ENCODE measurements around the gene ST6GALNAC5.
"Not testable (repeated sequence)": the region's sequence is repeated elsewhere in the genome, so short reads cannot be mapped to it uniquely, and the experiment has no call there.

The ST6GALNAC5 gene

DNA sequence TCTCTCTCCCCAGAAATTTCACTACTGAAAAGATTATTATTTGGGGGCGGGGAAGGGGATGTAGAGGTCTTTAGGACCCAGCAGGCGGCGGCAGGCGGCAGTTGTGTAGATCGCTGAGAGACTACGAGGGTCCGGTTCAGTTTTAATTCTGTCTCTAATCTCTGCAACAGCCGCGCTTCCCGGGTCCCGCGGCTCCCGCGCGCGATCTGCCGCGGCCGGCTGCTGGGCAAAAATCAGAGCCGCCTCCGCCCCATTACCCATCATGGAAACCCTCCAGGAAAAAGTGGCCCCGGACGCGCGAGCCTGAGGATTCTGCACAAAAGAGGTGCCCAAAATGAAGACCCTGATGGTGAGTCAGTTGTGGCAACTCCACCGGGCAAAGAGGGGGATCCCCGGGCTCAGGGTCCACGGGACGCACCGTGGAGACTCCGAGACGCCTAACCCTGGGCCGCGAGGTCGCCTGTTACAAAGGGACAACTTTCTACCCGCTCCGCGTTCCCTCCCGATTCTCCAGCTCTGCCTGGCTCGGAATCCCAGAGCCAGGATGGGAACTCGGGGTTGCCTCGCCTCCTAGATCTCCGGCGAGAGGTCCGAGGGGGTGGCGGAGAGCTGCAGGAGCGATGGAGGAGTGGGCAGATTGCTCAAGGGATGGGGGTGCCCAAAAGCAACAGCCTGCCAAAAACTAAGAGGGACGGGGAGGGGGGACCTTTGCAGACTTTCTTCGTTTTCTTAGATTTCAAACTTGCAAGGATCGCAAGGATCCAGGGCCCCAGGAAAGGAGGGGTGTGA, at the start of gene ST6GALNAC5:
TSS of gene ST6GALNAC5 (plus strand) at position 139 of the 789 bp plus-strand sequence.
- no peak for DNase-seq (ENCODE audit: low read depth)

DNA sequence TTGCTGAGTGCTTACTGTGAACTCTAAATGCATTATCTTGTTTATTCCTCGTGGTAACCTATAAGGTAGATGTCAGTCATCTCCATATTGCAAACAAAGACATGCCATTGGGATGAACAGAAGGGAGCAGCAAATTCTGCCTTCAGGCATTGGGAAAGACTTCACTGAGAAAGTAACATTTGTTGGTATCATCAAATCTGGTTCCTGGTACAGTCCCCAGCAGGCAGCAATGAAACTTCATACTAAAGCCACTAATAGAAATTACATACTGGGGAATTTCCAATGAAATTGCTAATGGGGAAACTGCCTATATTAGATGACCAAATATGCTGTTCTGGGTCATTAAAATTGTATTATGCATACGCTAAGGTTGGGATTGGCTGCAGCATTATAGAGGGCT, 47.3 kb upstream of the ST6GALNAC5 start:
- no peak for DNase-seq (ENCODE audit: low read depth)

DNA sequence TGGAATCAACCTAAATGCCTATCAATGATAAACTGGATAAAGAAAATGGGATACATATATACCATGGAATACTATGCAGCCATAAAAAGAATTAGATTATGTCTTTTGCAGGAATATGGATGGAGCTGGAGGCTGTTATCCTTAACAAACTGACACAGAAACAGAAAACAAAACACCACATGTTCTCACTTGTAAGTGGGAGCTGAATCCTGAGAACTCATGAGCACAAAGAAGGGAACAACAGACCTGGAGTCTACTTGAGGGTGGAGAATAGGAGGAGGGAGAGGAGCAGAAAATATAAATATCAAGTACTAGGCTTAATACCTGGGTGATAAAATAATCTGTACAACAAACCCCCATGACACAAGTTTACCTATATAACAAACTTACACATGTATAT, 44.3 kb upstream of the ST6GALNAC5 start:
- not testable (repeated sequence) for DNase-seq (ENCODE audit: low read depth)

DNA sequence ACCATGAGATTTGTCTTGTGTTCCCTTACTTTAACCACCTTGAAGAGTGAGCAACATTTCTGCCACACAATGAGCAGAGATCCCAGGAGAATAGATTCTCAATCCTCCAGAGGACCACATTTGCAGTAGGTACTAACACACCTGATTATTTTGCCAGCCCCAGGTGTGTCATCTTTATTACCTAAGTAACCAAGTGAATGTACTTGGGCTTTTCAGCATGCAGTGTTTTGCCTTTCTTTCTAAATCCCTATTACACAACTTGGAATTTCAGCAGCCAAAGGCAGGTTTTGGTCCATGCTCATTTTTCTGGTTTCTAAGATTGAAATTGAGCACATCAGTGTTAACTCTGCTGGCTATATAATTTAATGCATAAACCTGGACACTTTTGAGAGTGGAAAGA, 43.2 kb upstream of the ST6GALNAC5 start:
- DNase-seq (ENCODE audit: low read depth) = no peak

DNA sequence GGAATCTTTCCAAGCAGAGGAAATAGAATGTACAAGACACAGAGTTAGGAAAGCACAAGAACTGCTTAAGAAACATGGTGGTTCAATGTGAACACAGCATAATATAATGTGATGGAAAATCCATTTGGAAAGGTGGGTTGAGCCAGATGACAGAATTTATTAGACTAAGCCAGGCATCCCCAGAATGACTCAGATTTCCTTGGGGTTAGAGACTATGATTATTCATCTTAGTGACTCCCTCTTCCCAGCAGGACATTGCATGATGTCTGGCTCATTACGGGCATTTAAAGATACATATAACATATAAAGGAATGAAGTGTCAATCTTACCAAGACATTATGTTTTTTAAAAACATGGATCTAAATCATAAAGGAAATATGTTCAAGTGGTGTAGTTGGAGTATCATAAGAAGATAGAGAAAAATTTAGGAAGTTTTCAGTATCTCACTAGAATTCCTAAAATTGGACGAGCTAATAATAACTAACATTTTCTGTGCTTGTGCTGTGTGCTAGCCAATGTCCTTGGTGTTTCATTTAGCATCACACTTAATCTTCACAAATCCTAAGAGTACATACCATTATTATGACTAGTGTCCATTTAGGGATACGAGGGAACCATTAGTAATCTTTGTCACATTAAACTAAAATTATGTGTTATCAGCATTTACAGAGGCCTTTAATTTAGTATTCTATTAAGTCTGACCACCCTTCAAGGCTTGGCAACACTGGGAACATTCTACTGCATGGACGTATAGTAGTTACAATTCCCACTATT, 41.0 kb upstream of the ST6GALNAC5 start:
- peak; percentile 19 for DNase-seq (ENCODE audit: low read depth)

DNA sequence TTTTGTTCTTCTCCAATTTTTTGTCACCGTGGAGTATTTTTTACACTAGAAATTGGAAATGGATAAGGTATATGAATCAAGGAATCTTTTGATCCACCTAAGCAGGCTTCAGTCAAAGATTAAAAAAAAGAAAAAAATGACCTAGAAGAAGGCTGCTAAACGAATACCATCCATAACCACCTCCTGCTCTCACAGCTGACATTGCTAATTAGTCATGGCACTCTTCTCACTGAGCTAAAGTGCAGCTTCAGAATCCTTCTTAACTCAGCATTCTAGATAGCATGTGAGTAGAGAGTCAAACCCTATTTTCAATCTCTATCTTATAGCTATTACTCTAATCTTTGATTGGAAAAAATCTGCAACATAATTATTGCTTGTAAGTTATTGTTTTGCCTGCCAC, 40.2 kb upstream of the ST6GALNAC5 start:
- DNase-seq (ENCODE audit: low read depth) = no peak

DNA sequence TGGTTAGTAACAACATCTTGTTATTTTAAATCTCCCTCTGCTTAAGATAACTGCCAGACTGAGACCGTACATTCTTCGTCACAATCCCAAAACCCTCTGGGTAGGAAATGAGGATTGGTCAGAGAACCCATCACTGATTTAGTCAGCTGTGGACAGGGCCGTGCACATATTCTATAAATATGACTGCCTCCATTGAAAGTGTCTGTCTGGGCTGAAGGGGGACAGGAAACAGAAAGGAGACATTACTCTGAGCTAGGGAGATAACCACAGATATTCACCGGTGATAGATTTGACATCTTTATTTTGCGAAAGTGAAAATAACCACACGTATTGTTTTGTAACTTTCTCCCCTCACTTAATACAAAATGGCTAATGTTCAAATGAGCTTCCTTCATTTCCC, 36.9 kb upstream of the ST6GALNAC5 start:
- DNase-seq (ENCODE audit: low read depth) = no peak

DNA sequence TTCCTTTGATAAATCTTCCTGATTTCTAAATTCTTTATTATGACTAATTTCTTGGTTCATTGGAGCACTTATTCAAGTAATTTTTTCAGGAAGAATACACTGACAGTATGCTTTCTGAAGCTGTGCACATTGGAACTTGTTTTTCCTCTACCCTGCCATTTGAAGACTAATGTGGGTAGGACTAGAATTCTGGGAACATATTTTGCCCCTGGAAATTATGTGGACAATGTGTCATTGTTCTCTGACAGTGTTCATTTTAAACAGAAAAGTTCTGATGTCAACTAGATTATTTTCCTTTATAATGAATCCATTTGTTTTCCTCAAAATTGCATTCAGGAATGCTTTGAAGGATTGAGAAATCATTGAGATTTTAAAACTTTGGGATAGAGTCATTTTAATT, 34.8 kb upstream of the ST6GALNAC5 start:
- DNase-seq (ENCODE audit: low read depth) = no peak

DNA sequence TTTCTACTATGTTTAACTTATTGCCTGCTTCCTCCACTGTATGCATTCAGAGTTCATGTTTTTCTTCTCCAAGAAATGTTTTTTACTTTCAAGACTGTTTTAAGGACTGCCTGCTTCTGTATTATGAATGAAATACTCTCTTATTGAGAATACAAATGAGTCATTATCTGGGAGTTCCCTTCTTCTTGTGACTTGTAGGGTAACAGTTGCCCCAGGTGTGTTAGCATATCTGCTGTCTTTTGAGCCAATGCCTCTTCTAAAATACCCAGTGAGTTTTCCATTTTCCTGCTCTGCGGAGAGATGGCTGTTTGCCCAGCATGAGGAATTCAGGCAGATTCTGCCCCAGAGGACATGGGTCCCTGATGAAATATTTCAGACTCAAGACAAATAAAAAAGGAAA, 34.1 kb upstream of the ST6GALNAC5 start:
- no peak for DNase-seq (ENCODE audit: low read depth)

DNA sequence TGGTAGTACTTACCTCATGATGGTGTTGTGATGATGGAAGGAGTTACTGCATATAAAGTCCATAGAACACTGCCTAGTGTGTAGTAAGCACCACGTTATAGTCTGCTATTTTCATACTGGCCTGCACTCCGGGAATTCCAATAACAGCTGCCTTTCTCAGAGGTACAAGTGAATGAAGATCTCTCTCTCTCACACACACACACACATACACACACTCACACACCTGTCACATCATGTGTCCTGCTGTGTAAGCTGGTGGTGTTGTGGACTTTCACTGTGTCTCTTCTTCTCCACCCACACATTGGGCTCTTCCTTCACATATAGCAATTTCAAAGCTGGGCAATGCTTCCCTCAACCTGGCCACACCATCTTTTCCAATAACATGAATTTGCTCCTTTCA, 33.4 kb upstream of the ST6GALNAC5 start:
- no peak for DNase-seq (ENCODE audit: low read depth)

DNA sequence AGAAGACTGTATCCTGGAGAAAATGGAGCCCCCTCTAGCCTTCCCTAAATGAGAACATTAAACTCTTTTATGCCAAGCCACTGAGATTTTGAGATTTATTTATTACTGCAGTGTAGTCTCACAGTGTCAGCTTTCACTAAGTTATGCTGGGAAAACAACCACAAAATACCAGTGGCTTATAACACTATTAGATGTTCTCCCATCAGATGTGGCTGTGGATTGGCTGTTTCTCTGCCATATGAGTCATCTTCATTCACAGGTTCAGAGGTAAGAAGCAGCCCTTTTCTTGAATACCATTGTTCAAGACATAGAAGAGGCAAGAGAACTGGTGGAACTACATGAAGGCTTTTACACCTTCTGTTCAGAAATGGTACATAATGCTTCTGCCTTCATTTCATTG, 32.1 kb upstream of the ST6GALNAC5 start:
- peak; percentile 23 for DNase-seq (ENCODE audit: low read depth)

DNA sequence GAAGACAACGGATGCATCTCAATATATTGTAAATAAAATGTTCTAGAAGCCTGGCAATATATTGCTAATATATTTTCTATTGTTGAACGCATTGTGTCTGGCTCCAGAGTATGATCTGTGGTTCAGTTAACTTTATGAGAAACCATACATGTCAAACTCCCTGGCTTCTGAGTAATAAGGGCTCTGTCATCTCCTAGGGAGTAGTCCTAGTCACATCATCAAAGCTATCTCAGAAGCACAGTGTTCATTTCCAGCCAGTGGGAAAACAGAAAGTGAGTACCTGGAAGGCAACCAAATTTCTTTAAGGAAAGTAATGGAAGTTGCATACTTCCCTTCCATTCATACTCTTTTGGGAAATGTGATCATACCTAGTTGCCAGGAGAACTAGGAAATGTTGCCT, 27.0 kb upstream of the ST6GALNAC5 start:
- DNase-seq (ENCODE audit: low read depth) = no peak

DNA sequence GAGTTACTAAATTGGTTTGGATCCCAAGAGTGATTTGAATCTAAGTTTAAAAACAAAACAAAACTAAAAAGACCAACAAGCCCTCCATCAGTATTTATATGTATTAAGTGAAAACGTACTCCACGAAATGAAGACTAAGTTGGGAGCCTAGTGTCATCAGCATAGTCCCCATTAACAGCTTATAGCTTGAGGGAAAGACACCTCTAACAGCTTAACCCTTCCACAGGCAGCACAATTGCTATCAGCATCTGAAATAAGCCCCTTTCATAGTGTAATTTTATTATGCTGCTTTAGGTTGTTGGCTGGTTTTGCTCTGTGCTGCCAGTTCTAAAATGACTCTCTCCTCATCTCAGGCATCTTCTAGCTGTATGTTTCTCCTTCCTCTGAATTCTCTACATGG, 25.8 kb upstream of the ST6GALNAC5 start:
- DNase-seq (ENCODE audit: low read depth) = no peak

DNA sequence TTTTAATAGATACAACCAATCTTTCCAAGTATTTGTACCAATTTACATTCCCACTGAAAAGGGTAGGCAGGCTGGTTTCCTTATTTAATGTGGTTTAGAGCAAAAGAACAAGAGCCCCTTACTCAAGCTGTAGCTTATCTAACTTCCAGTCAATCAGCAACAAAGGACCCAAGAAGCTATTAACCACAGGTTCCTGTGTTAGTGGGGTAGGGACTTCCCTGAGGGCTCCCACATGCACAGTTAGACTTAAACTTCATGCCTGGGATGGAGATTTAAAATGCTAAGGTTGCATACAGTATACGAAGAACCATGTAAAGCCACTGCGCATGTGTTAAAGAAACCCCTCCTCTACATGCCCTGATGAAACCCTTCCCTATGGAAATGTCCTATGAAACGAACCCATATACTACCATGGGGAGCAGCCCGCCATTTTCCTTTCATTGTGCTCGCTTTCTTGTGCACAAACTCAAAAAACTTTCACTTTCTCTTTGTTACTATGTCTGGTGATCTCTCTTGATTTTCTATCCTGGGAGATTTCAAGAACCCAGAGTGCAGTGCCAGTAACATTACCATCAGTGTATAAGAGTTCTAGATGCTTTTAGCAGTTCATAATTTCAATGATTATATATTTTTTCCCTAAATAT, 23.3 kb upstream of the ST6GALNAC5 start:
- DNase-seq (ENCODE audit: low read depth) = no peak

DNA sequence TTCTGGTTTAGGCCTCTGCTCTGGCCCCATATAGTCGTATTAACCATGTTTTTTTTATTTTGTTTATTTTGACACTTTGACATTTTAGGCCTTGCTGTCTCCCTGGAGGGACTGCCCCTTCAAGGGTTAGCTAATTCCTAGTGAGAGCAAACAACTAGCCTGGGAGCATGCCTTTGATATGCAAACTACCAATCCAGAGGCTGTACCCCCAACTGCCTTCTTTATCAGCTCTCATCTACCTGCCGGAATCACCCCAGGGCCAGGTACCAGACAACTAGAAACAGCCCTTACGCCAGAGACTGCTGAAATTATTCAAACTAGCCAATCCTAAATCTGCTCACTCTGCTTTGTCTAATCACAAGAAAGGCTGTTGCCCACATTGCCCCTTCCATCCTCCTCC, 13.0 kb upstream of the ST6GALNAC5 start:
- no peak for DNase-seq (ENCODE audit: low read depth)

DNA sequence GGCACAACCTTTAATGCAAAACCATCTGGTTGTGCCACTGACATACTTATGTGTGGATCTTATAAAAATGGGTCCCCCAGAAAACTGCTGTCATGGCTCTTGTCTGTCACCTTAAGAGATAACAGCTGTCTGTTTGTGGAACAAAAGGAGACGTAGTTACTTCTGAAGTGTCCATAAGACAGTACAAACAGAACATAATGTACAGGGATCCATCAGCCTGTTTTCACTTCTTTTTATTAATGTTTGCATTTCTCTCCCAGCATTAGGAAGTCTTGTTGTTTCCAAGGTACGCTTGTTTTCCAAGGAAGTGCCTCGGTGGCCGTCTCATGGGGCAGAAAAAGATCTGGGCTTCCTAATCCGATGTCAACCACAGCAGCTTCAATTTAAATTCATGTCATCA, 11.2 kb upstream of the ST6GALNAC5 start:
- DNase-seq (ENCODE audit: low read depth) = no peak

DNA sequence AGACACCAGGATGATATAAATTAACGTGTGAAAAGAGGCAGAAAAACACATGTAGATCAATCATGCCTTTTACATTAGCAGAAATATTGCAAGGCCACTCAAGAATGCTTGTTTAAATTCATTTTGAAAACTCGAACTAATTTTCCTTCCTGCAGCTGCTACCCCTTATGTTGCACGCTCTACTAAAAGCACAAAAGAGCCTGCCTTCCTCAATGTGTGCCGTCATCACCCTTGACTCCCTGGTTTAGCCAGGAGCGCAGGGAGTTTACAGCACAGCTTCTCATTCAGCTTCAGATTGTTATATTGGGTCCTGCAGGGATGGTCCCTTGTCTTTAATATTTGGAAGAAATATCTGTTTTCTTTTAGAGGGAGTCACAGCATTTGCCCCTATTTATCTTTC, 10.1 kb upstream of the ST6GALNAC5 start:
- DNase-seq (ENCODE audit: low read depth) = no peak

DNA sequence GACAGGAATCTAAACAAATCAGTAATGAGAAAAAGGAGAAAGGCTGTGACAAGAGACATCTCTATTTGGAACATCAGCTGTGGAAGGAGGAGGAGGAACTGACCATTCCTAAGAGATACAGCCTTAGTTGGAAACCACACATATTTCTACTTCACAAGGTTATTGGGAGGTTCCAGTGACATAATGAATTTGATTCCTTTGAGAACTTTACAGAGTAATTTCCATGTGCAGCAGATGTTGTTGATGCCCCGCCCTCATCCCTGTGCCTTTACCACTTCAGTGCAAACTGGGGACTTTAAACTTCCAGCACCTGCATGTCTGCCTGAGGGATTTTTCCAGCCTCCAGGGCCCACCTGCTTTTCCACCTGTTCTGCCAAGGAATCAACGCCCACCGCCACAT, 9.3 kb upstream of the ST6GALNAC5 start:
- no peak for DNase-seq (ENCODE audit: low read depth)

DNA sequence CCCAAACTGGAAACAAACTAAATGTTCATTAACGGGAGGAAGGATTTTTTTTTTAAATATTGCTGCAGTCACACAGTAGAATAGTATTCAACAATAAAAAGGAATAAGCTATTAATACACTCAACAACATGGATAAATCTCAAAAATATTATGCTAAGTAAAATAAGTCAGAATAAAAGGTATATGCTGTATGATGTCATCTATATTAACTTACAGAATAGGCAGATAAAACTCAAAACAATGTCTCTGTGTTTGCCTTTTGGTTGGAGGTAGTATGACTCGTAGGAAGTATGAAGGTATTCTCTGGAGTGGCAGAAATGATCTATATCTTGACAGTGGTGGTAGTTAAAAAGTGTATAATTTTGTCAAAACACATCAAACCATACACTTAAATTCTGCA, 6.1 kb upstream of the ST6GALNAC5 start:
- no peak for DNase-seq (ENCODE audit: low read depth)

DNA sequence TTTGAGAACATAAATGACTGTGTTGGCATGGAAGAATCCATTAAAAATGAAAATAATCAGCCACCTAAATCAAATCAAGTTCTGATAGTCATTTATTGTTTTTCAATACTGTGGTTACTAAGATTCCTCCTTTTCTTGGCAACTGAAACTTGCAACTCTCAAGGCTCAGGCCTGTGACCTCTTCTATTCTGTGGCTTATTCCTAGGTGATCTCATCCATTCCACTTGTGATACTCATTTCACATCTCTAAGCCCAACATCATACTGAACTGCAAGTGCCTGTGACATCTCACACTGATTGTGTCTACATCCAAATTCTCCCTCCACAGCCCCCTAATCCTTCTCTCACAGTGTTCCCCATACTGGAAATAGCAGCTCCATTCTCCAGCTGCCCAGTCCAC, 4.8 kb upstream of the ST6GALNAC5 start:
- DNase-seq (ENCODE audit: low read depth) = peak; percentile 77

DNA sequence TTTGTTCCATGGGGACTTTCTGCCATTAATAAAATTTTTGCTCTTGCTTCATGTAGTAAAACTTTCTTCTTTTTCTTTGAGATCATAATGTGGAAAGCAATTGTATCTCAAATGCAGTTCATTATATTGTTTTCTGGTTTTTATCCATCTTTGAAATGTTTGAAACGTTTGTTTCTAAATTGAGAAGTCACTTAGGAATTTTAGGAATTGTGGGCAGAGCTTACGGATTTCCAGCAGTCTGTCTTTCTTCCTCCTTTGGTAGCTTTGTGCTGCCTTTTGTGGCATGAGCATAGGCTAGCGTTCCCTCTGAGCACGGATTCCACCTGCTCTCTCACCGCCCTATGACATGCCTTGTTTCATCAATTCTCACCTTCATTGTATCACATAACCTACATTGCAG, 2.9 kb upstream of the ST6GALNAC5 start:
- no peak for DNase-seq (ENCODE audit: low read depth)

DNA sequence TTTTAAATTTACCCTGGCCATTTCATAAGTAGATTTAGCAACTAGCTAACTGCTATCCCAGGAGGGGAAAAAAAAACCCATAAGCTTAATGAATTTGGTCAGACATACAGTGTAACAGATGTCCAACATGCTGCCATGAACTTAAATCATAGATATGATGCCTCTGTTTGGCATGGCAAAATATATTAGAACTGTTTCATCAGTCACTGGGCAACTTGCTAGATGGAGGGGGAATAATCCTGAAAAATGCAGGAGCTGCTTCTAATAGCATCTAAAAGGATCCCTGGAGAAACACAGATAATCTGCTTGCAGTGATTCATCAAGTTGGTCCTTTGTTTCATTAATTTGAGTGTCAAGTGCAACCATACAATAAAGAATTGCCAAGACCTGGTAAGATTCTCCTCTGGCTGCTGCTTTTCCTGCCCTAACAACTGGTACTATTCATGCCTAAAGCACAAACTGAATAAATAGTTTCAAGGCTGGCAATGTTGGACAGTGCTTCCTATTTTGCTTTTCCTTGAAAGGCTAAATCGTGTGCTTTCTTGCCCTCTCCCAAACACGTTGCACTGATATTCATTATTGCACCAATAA, 1.5 kb upstream of the ST6GALNAC5 start:
- no peak for DNase-seq (ENCODE audit: low read depth)

DNA sequence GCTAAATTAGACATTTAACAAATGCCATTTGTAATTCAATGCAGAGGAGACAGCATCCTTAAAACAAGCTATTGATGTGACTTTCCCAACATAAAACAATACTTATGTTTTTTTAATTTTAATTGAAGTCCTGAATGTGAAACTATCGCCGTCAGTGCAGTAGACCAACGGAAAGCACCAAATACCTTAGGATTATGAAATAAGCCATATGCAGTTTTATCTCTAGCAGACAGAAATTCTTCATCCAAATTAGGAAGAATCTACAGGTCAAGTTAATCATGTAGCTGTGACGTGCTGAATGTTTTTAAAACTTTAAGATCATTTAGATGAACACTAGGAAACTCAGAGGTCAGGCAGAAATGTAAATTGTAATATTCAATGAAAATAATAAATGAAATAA, 714 bp upstream of the ST6GALNAC5 start:
- no peak for DNase-seq (ENCODE audit: low read depth)
